Gastrocnemius medialis (tissue), 4 donors: ENCODE data around the gene FASN. TPM values are rescaled to one million over a fixed set of nuclear protein-coding genes. Genes with fewer than 3 reads are reported as not detected.

Source experiments
- ATAC-seq, 2 donors: fragments of 150-250 bp; one replicate each; pipeline ENCODE4 v1.9.1; 2016
- DNase-seq, 2 donors: peaks; one replicate each; pipeline ENCODE4 v3.0.0-alpha.2; 2019
- H3K27ac ChIP-seq, 4 donors: fragments of 200-600 bp; sonication (generic); 1 replicate in 1 of 4; 2 replicates in 3 of 4; pipeline ENCODE4 v1.5.1; 2016 to 2018; ENCODE audit warnings: mild to moderate bottlenecking in 2 of 4, moderate library complexity in 1 of 4
- H3K27me3 ChIP-seq, 3 donors: fragments of 200-600 bp; sonication (generic) in 2 of 3; 1 replicate in 1 of 3; 2 replicates in 2 of 3; pipeline versions ENCODE4 v1.5.1 to v1.6.0; 2016 to 2019; ENCODE audit warnings: mild to moderate bottlenecking in 1 of 3, moderate library complexity in 1 of 3
- H3K36me3 ChIP-seq, 2 donors: fragments of 200-600 bp; sonication (generic) in 1 of 2; one replicate each; pipeline ENCODE4 v1.5.1; 2017 to 2018
- H3K4me1 ChIP-seq, 2 donors: fragments of 200-600 bp; sonication (generic) in 1 of 2; one replicate each; pipeline ENCODE4 v1.5.1; 2016 to 2017; ENCODE audit warnings: mild to moderate bottlenecking in 2 of 2
- H3K4me3 ChIP-seq, 4 donors: fragments of 200-600 bp; sonication (generic) in 3 of 4; 1 replicate in 1 of 4; 2 replicates in 3 of 4; pipeline ENCODE4 v1.5.1; 2016 to 2019; ENCODE audit warnings: mild to moderate bottlenecking in 2 of 4
- H3K9me3 ChIP-seq, 3 donors: fragments of 200-600 bp; sonication (generic) in 2 of 3; 1 replicate in 1 of 3; 2 replicates in 2 of 3; pipeline ENCODE4 v1.5.1; 2016 to 2019
- CTCF ChIP-seq, 5 experiments: fragments of 450-650 bp in 3 of 5; fragments of 200-600 bp in 2 of 5; sonication (generic) in 2 of 5; IDR thresholded peaks in 4 of 5; conservative IDR thresholded peaks in 1 of 5; 1 replicate in 4 of 5; 2 replicates in 1 of 5; pipeline ENCODE4 v1.5.1; 2016 to 2019; ENCODE audit warnings: antibody characterized with exemption in 5 of 5, mild to moderate bottlenecking in 3 of 5, moderate library complexity in 3 of 5
- POLR2A ChIP-seq, 2 donors: fragments of 450-650 bp; IDR thresholded peaks; one replicate each; pipeline ENCODE4 v1.6.1; 2017; ENCODE audit warnings: antibody characterized with exemption in 2 of 2, mild to moderate bottlenecking in 2 of 2, moderate library complexity in 2 of 2
- in situ Hi-C, 4 donors: fragments of 200-750 bp; cut with MboI; loops; one replicate each; pipeline versions ENCODE4 v1.15.0 to v1.8.0; 2017; ENCODE audit warnings: low sequenced_read_pairs in 4 of 4
- intact Hi-C: fragments of 100-400 bp; cut with DNase I; formaldehyde crosslinking; loops from one replicate; pipeline ENCODE4 v1.15.1; 2023; ENCODE audit warnings: low total_unique reads
- total RNA-seq, 4 donors: library from RNA; depleted of rRNA; stranded (reverse); fragments of >200 nt; gene quantifications; one replicate each; pipeline versions ENCODE4 v1.1.0 to v1.2.3, GENCODE V29; 2016

The FASN gene
- total RNA-seq, 4 donors from 2014 or later = 16.3 to 34.5 (median 26.3) TPM

- intact Hi-C loops = no loop called here
These were observed 49.5 kb downstream of the FASN start for GRCh38 chr17:82048571-82048971.

GRCh38 chr17:82047914-82048570 is 50.0 kb downstream of the FASN start:
- no peak overlapping the region for H3K27ac ChIP-seq
- no peak for ATAC-seq
- peaks cover 0 to 35% of the 10 kb centered on the region in 2 donors for H3K36me3 ChIP-seq
- intact Hi-C loops (no loop called here), in situ Hi-C loops (loop anchor here in 1 of 4 donors (25.0 kb wide), 1 partner anchor 89 kb away; no protein-coding TSS in a partner anchor)
- H3K9me3 ChIP-seq = no peaks in the 10 kb centered on the region
- TF ChIP-seq POLR2A (IDR thresholded peaks at IDR 0.05) (no peak), CTCF (IDR thresholded peaks at IDR 0.05 in 4 of 5, conservative IDR thresholded peaks at IDR 0.05 in 1 of 5) (no peak)
- H3K4me1 ChIP-seq = peaks cover 18 to 22% of the 10 kb centered on the region in 2 donors
- no peak for DNase-seq
- H3K4me3 ChIP-seq = no peak overlapping the region
- H3K27me3 ChIP-seq = no peaks in the 10 kb centered on the region

More at GRCh38 chr17:82048571-82048971, 49.5 kb downstream of the FASN start:
- Histone ChIP-seq H3K36me3 (peaks cover 0 to 39% of the 10 kb centered on the region in 2 donors), H3K9me3 (no peaks in the 10 kb centered on the region), H3K27ac (no peak overlapping the region), H3K4me1 (peaks cover 22 to 27% of the 10 kb centered on the region in 2 donors), H3K27me3 (no peaks in the 10 kb centered on the region), H3K4me3 (no peak overlapping the region)
- no peak for DNase-seq
- TF ChIP-seq CTCF (IDR thresholded peaks at IDR 0.05 in 4 of 5, conservative IDR thresholded peaks at IDR 0.05 in 1 of 5) = no peak
- TF ChIP-seq POLR2A (IDR thresholded peaks at IDR 0.05) = no peak
- in situ Hi-C loops = loop anchor here in 1 of 4 donors (25.0 kb wide), 1 partner anchor 89 kb away; no protein-coding TSS in a partner anchor
- no peak for ATAC-seq

- intact Hi-C loops (no loop called here), in situ Hi-C loops (loop anchor here in 1 of 4 donors (25.0 kb wide), 1 partner anchor 90 kb away; no protein-coding TSS in a partner anchor)
- no peak for TF ChIP-seq POLR2A (IDR thresholded peaks at IDR 0.05)
- no peak for TF ChIP-seq CTCF (IDR thresholded peaks at IDR 0.05 in 4 of 5, conservative IDR thresholded peaks at IDR 0.05 in 1 of 5)
- peaks cover 0 to 35% of the 10 kb centered on the region in 2 donors for H3K36me3 ChIP-seq
- no peak overlapping the region for H3K4me3 ChIP-seq
- no peak overlapping the region for H3K27ac ChIP-seq
- no peaks in the 10 kb centered on the region for H3K27me3 ChIP-seq
- DNase-seq (no peak), ATAC-seq (no peak)
- H3K9me3 ChIP-seq = no peaks in the 10 kb centered on the region
- H3K4me1 ChIP-seq = peaks cover 11 to 15% of the 10 kb centered on the region in 2 donors
These were observed 50.7 kb downstream of the FASN start for GRCh38 chr17:82047379-82047778.

- H3K4me1 ChIP-seq = peaks cover 11 to 12% of the 10 kb centered on the region in 2 donors
- TF ChIP-seq CTCF (IDR thresholded peaks at IDR 0.05 in 4 of 5, conservative IDR thresholded peaks at IDR 0.05 in 1 of 5) (no peak), POLR2A (IDR thresholded peaks at IDR 0.05) (no peak)
- no peaks in the 10 kb centered on the region for H3K9me3 ChIP-seq
- no peak overlapping the region for H3K27ac ChIP-seq
- H3K27me3 ChIP-seq = no peaks in the 10 kb centered on the region
- in situ Hi-C loops (loop anchor here in 1 of 4 donors (25.0 kb wide), 1 partner anchor 90 kb away; no protein-coding TSS in a partner anchor), intact Hi-C loops (no loop called here)
- no peak overlapping the region for H3K4me3 ChIP-seq
- ATAC-seq (no peak), DNase-seq (no peak)
- peaks cover 0 to 35% of the 10 kb centered on the region in 2 donors for H3K36me3 ChIP-seq
These were observed 51.1 kb downstream of the FASN start for GRCh38 chr17:82046903-82047302.
